ENCODE data around the gene ACP1. TPM values are rescaled to one million over a fixed set of nuclear protein-coding genes. Genes with fewer than 3 reads are reported as not detected.
"Not testable (repeated sequence)": the region's sequence is repeated elsewhere in the genome, so short reads cannot be mapped to it uniquely, and the experiment has no call there.

Gene ACP1
- total RNA-seq, 1 donor from 2014 or later = 57.9 TPM

- Histone ChIP-seq H3K4me3 (no peak overlapping the region), H3K36me3 (no peaks in the 10 kb centered on the region), H3K27ac (no peak overlapping the region), H3K27me3 (no peaks in the 10 kb centered on the region), H3K9me3 (no peaks in the 10 kb centered on the region), H3K4me1 (no peaks in the 10 kb centered on the region)
- TF ChIP-seq CTCF (IDR thresholded peaks at IDR 0.05) (no peak), POLR2A (IDR thresholded peaks at IDR 0.05) (no peak), POLR2AphosphoS5 (IDR thresholded peaks at IDR 0.05; ENCODE audit: insufficient read depth in 1 of 2, low read depth in 1 of 2) (no peak)
- no peak for DNase-seq (ENCODE audit: extremely low spot score in 2 of 2)
- intact Hi-C loops (cut with DNase I) = no loop called here
Observed at GRCh38 chr2:314561-315336, 50.0 kb downstream of the ACP1 start.

- H3K9me3 ChIP-seq; H3K4me1 ChIP-seq; H3K27ac ChIP-seq; H3K4me3 ChIP-seq; DNase-seq (ENCODE audit: extremely low spot score in 2 of 2); H3K27me3 ChIP-seq; H3K36me3 ChIP-seq; intact Hi-C loops (cut with DNase I): not testable (repeated sequence)
Observed at GRCh38 chr2:315925-316324, 51.2 kb downstream of the ACP1 start.

- no peak for TF ChIP-seq CTCF (IDR thresholded peaks at IDR 0.05)
- no peak for TF ChIP-seq POLR2A (IDR thresholded peaks at IDR 0.05)
- no peak for TF ChIP-seq POLR2AphosphoS5 (IDR thresholded peaks at IDR 0.05; ENCODE audit: insufficient read depth in 1 of 2, low read depth in 1 of 2)
Observed at GRCh38 chr2:316381-316780, 51.6 kb downstream of the ACP1 start.

GRCh38 chr2:317501-318424, 53.0 kb downstream of the ACP1 start:
- TF ChIP-seq CTCF (IDR thresholded peaks at IDR 0.05) (no peak), POLR2AphosphoS5 (IDR thresholded peaks at IDR 0.05; ENCODE audit: insufficient read depth in 1 of 2, low read depth in 1 of 2) (no peak), POLR2A (IDR thresholded peaks at IDR 0.05) (no peak)
- Histone ChIP-seq H3K27ac (no peak overlapping the region), H3K36me3 (no peaks in the 10 kb centered on the region), H3K4me3 (no peak overlapping the region), H3K27me3 (no peaks in the 10 kb centered on the region), H3K9me3 (no peaks in the 10 kb centered on the region), H3K4me1 (no peaks in the 10 kb centered on the region)
- DNase-seq (ENCODE audit: extremely low spot score in 2 of 2) = no peak
- intact Hi-C loops (cut with DNase I) = no loop called here

More at GRCh38 chr2:316381-316780, 51.6 kb downstream of the ACP1 start:
- no peak for DNase-seq (ENCODE audit: extremely low spot score in 2 of 2)
- Histone ChIP-seq H3K27ac (no peak overlapping the region), H3K9me3 (no peaks in the 10 kb centered on the region), H3K36me3 (no peaks in the 10 kb centered on the region), H3K4me3 (no peak overlapping the region), H3K27me3 (no peaks in the 10 kb centered on the region), H3K4me1 (no peaks in the 10 kb centered on the region)
- intact Hi-C loops (cut with DNase I) = no loop called here

GRCh38 chr2:319059-319600, 54.4 kb downstream of the ACP1 start:
- no peak overlapping the region for H3K4me3 ChIP-seq
- no peaks in the 10 kb centered on the region for H3K27me3 ChIP-seq
- no peaks in the 10 kb centered on the region for H3K9me3 ChIP-seq
- TF ChIP-seq POLR2AphosphoS5 (IDR thresholded peaks at IDR 0.05; ENCODE audit: insufficient read depth in 1 of 2, low read depth in 1 of 2) = no peak
- no peak for TF ChIP-seq CTCF (IDR thresholded peaks at IDR 0.05)
- no peak for TF ChIP-seq POLR2A (IDR thresholded peaks at IDR 0.05)
- no peaks in the 10 kb centered on the region for H3K36me3 ChIP-seq
- intact Hi-C loops (cut with DNase I) = no loop called here
- no peak overlapping the region for H3K27ac ChIP-seq
- H3K4me1 ChIP-seq = no peaks in the 10 kb centered on the region
- no peak for DNase-seq (ENCODE audit: extremely low spot score in 2 of 2)
